Trophoblast cell (in vitro differentiated cells and primary cell): ENCODE data around the gene STAP1.

Source experiments
- DNase-seq, 2 donors: peaks; one replicate each; pipeline ENCODE4 v3.0.0-alpha.2; 2016
- H2AFZ ChIP-seq: 2 replicates; pipeline ENCODE4 v1.6.1; 2013; ENCODE audit warnings: low read length, moderate library complexity, mild to moderate bottlenecking; ENCODE audit not compliant: insufficient read depth, poor library complexity
- H2AK5ac ChIP-seq: 2 replicates; pipeline ENCODE4 v1.6.1; 2013; ENCODE audit warnings: mild to moderate bottlenecking, low read length
- H2BK120ac ChIP-seq: 2 replicates; pipeline ENCODE4 v1.6.1; 2013; ENCODE audit warnings: low read length, mild to moderate bottlenecking, moderate library complexity; ENCODE audit not compliant: insufficient read depth, poor library complexity
- H2BK12ac ChIP-seq: 2 replicates; pipeline ENCODE4 v1.6.1; 2013; ENCODE audit warnings: mild to moderate bottlenecking, low read length, moderate library complexity
- H2BK5ac ChIP-seq: 2 replicates; pipeline ENCODE4 v1.6.1; 2013; ENCODE audit warnings: low read length, low read depth, moderate library complexity, mild to moderate bottlenecking; ENCODE audit not compliant: poor library complexity
- H3K14ac ChIP-seq: 2 replicates; pipeline ENCODE4 v1.6.1; 2013; ENCODE audit warnings: mild to moderate bottlenecking, low read length
- H3K18ac ChIP-seq: 2 replicates; pipeline ENCODE4 v1.6.1; 2013; ENCODE audit warnings: mild to moderate bottlenecking, low read length
- H3K23ac ChIP-seq: 2 replicates; pipeline ENCODE4 v1.6.1; 2013; ENCODE audit warnings: low read length
- H3K27ac ChIP-seq: 2 replicates; pipeline ENCODE4 v1.5.1; 2013; ENCODE audit warnings: low read depth, mild to moderate bottlenecking, inconsistent platforms, low read length, moderate library complexity
- H3K27me3 ChIP-seq: 2 replicates; pipeline ENCODE4 v1.6.1; 2013; ENCODE audit warnings: inconsistent platforms, mild to moderate bottlenecking, low read length, moderate library complexity; ENCODE audit not compliant: insufficient read depth
- H3K36me3 ChIP-seq, 2 experiments: 1 replicate in 1 of 2; 2 replicates in 1 of 2; pipeline ENCODE4 v1.6.1; 2013; ENCODE audit warnings: low read length in 2 of 2, mild to moderate bottlenecking in 2 of 2, moderate library complexity in 1 of 2; ENCODE audit not compliant: insufficient read depth in 2 of 2, control insufficient read depth in 1 of 2
- H3K4ac ChIP-seq: 2 replicates; pipeline ENCODE4 v1.6.1; 2013; ENCODE audit warnings: low read depth, mild to moderate bottlenecking, low read length, moderate library complexity
- H3K4me1 ChIP-seq, 2 experiments: 1 replicate in 1 of 2; 2 replicates in 1 of 2; pipeline ENCODE4 v1.6.1; 2013; ENCODE audit warnings: low read length in 2 of 2, mild to moderate bottlenecking in 2 of 2, moderate library complexity in 1 of 2; ENCODE audit not compliant: insufficient read depth in 2 of 2, control insufficient read depth in 1 of 2
- H3K4me2 ChIP-seq: 2 replicates; pipeline ENCODE4 v1.6.1; 2013; ENCODE audit warnings: inconsistent platforms, mild to moderate bottlenecking, low read length, moderate library complexity
- H3K4me3 ChIP-seq: 2 replicates; pipeline ENCODE4 v1.5.1; 2013; ENCODE audit warnings: mild to moderate bottlenecking, low read depth, low read length, inconsistent platforms
- H3K79me1 ChIP-seq: one replicate; pipeline ENCODE4 v1.6.1; 2013; ENCODE audit warnings: low read length
- H3K79me2 ChIP-seq: 2 replicates; pipeline ENCODE4 v1.6.1; 2013; ENCODE audit warnings: low read length, mild to moderate bottlenecking; ENCODE audit not compliant: control insufficient read depth, insufficient read depth, poor library complexity
- H3K9ac ChIP-seq: 2 replicates; pipeline ENCODE4 v1.6.1; 2013; ENCODE audit warnings: mild to moderate bottlenecking, low read length
- H3K9me3 ChIP-seq: 2 replicates; pipeline ENCODE4 v1.6.1; 2013; ENCODE audit warnings: low read depth, mild to moderate bottlenecking, control low read depth, inconsistent platforms, low read length; ENCODE audit not compliant: insufficient read depth
- H4K12ac ChIP-seq: 2 replicates; pipeline ENCODE4 v1.6.1; 2013; ENCODE audit warnings: low read depth, mild to moderate bottlenecking, low read length, moderate library complexity
- H4K8ac ChIP-seq: 2 replicates; pipeline ENCODE4 v1.6.1; 2013; ENCODE audit warnings: low read depth, mild to moderate bottlenecking, low read length, moderate library complexity
- H4K91ac ChIP-seq: one replicate; pipeline ENCODE4 v1.6.1; 2013; ENCODE audit warnings: low read depth, mild to moderate bottlenecking, low read length, moderate library complexity
- WGBS: extraction: QIAGEN DNeasy Blood & Tissue Kit; methylation state at CpG from one replicate; pipeline ENCODE4 v1.1.7; 2013; ENCODE audit warnings: missing lambda C conversion rate; ENCODE audit not compliant: insufficient read length, insufficient coverage; ENCODE audit errors: extremely low coverage; 5-methylcytosine and 5-hydroxymethylcytosine counted together

The STAP1 gene

GRCh38 chr4:67593741-67594175, 35.2 kb downstream of the STAP1 start:
- no peak overlapping the region for H4K91ac ChIP-seq
- H3K36me3 ChIP-seq = no peaks in the 10 kb centered on the region
- H3K27ac ChIP-seq = no peak overlapping the region
- H3K79me1 ChIP-seq = no peaks in the 10 kb centered on the region
- H3K4me2 ChIP-seq = no peak overlapping the region
- H3K4ac ChIP-seq = no peak overlapping the region
- H2BK120ac ChIP-seq = no peak overlapping the region
- H2AFZ ChIP-seq = no peak overlapping the region
- H3K79me2 ChIP-seq = no peaks in the 10 kb centered on the region
- no peak overlapping the region for H3K23ac ChIP-seq
- no peaks in the 10 kb centered on the region for H3K27me3 ChIP-seq
- no peak overlapping the region for H2AK5ac ChIP-seq
- no peak overlapping the region for H3K18ac ChIP-seq
- no peak overlapping the region for H4K8ac ChIP-seq
- no peak overlapping the region for H2BK12ac ChIP-seq
- no peak overlapping the region for H4K12ac ChIP-seq
- H2BK5ac ChIP-seq = no peak overlapping the region
- peak in 1 of 2 donors; percentile 54 for DNase-seq
- H3K14ac ChIP-seq = no peak overlapping the region
- H3K9ac ChIP-seq = no peak overlapping the region
- peaks cover 3% of the 10 kb centered on the region for H3K9me3 ChIP-seq
- H3K4me3 ChIP-seq = no peak overlapping the region
- no peaks in the 10 kb centered on the region for H3K4me1 ChIP-seq
- WGBS = 100% methylated on average over 1 of the region's 2 CpGs

- H2BK5ac ChIP-seq = no peak overlapping the region
- H3K4me2 ChIP-seq = no peak overlapping the region
- no peak overlapping the region for H2BK12ac ChIP-seq
- no peak overlapping the region for H2BK120ac ChIP-seq
- H3K27ac ChIP-seq = no peak overlapping the region
- no peaks in the 10 kb centered on the region for H3K79me1 ChIP-seq
- DNase-seq = peak in 1 of 2 donors; percentile 7
- no peak overlapping the region for H3K4ac ChIP-seq
- H3K79me2 ChIP-seq = no peaks in the 10 kb centered on the region
- no peak overlapping the region for H4K12ac ChIP-seq
- no CpG with 5 or more reads among the region's 2 CpGs for WGBS
- H3K4me1 ChIP-seq = no peaks in the 10 kb centered on the region
- H3K9me3 ChIP-seq = no peaks in the 10 kb centered on the region
- H4K91ac ChIP-seq = no peak overlapping the region
- H4K8ac ChIP-seq = no peak overlapping the region
- no peak overlapping the region for H3K18ac ChIP-seq
- no peak overlapping the region for H3K9ac ChIP-seq
- no peak overlapping the region for H3K23ac ChIP-seq
- no peak overlapping the region for H3K4me3 ChIP-seq
- H3K36me3 ChIP-seq = no peaks in the 10 kb centered on the region
- no peak overlapping the region for H2AK5ac ChIP-seq
- no peaks in the 10 kb centered on the region for H3K27me3 ChIP-seq
- H2AFZ ChIP-seq = no peak overlapping the region
- no peak overlapping the region for H3K14ac ChIP-seq
These were observed 44.9 kb downstream of the STAP1 start for GRCh38 chr4:67603310-67604028.

DNA sequence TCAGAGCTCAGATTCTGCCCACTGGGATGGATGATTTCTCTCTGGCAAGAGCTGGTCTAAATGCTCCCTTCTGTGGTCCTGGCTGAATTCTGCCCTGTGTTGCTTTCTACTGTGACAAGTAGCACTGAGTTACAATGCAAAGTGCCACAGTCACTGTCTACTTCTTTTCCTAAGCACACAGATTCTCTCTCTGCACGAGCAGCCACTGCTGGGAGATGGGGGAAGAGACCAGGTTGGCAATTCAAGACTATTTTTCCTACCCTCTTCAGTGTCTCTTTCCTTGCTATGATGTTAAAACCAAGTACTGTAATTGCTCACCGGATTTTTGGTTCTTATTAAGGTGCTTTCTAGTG, 45.5 kb downstream of the STAP1 start:
- Histone ChIP-seq H3K23ac (no peak overlapping the region), H3K4me1 (no peaks in the 10 kb centered on the region), H3K9ac (no peak overlapping the region), H3K18ac (no peak overlapping the region), H3K36me3 (no peaks in the 10 kb centered on the region), H3K4me3 (no peak overlapping the region), H3K79me1 (no peaks in the 10 kb centered on the region), H3K9me3 (no peaks in the 10 kb centered on the region), H4K12ac (no peak overlapping the region), H3K14ac (no peak overlapping the region), H4K8ac (no peak overlapping the region), H3K4ac (no peak overlapping the region), H3K27me3 (no peaks in the 10 kb centered on the region), H2BK5ac (no peak overlapping the region), H2AK5ac (no peak overlapping the region), H2BK12ac (no peak overlapping the region), H2BK120ac (no peak overlapping the region), H2AFZ (no peak overlapping the region), H3K4me2 (no peak overlapping the region), H4K91ac (no peak overlapping the region), H3K27ac (no peak overlapping the region), H3K79me2 (no peaks in the 10 kb centered on the region)
- DNase-seq = no peak
- no CpG with 5 or more reads among the region's 2 CpGs for WGBS

- H3K4me2 ChIP-seq = no peak overlapping the region
- H2BK5ac ChIP-seq = no peak overlapping the region
- no peak overlapping the region for H3K14ac ChIP-seq
- H3K18ac ChIP-seq = no peak overlapping the region
- H3K9me3 ChIP-seq = no peaks in the 10 kb centered on the region
- no peaks in the 10 kb centered on the region for H3K79me2 ChIP-seq
- no peak overlapping the region for H3K23ac ChIP-seq
- no peak for DNase-seq
- H3K9ac ChIP-seq = no peak overlapping the region
- H3K36me3 ChIP-seq = no peaks in the 10 kb centered on the region
- no peak overlapping the region for H2BK120ac ChIP-seq
- H3K27ac ChIP-seq = no peak overlapping the region
- H4K12ac ChIP-seq = no peak overlapping the region
- no peaks in the 10 kb centered on the region for H3K4me1 ChIP-seq
- H2BK12ac ChIP-seq = no peak overlapping the region
- H4K8ac ChIP-seq = no peak overlapping the region
- H2AK5ac ChIP-seq = no peak overlapping the region
- no peaks in the 10 kb centered on the region for H3K27me3 ChIP-seq
- no peak overlapping the region for H3K4me3 ChIP-seq
- no CpG with 5 or more reads among the region's 3 CpGs for WGBS
- H4K91ac ChIP-seq = no peak overlapping the region
- no peak overlapping the region for H3K4ac ChIP-seq
- no peak overlapping the region for H2AFZ ChIP-seq
- no peaks in the 10 kb centered on the region for H3K79me1 ChIP-seq
These were observed 46.2 kb downstream of the STAP1 start for GRCh38 chr4:67604749-67605148.
